Prostate gland (tissue), 1 donor: ENCODE measurements around the gene HNRNPH3.

Experiments
- POLR2A ChIP-seq: fragments of 450-650 bp; IDR thresholded peaks from one replicate; pipeline ENCODE4 v1.6.1; 2016; ENCODE audit warnings: antibody characterized with exemption, mild to moderate bottlenecking
- POLR2AphosphoS5 ChIP-seq: sonication (generic); formaldehyde crosslinking; IDR thresholded peaks from one replicate; pipeline ENCODE4 v1.6.1; 2017; ENCODE audit warnings: antibody characterized with exemption

DNA sequence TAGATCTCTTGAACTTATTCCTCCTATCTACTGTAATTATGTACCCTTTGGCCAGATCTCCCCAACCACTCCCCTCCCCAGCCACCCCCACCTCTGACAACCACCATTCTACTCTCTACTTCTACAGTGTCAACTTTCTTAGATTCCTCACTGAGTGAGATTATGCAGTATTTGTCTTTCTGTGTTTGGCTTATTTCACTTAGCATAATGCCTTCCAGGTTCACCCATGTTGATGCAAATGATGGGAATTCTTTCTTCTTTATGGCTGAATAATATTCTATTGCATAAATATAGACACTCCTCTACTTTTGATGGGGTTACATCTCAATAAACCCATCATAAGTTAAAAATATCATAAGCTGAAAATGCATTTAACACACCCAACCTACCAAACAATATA, 21.3 kb upstream of the HNRNPH3 start:
- no peak for TF ChIP-seq POLR2A
- TF ChIP-seq POLR2AphosphoS5: no peak
